HepG2 (cell line): Measurements from ENCODE around the gene HLF. TPM values are rescaled to one million over a fixed set of nuclear protein-coding genes. Genes with fewer than 3 reads are reported as not detected.

Experiments used
- CHD2 ChIP-seq: IDR thresholded peaks from 2 replicates; pipeline ENCODE4 v1.6.1; 2011; ENCODE audit warnings: low read depth, low read length, improper control_type of control experiment
- FOXK2 ChIP-seq: fragments of 450-650 bp; IDR thresholded peaks from 2 replicates; pipeline ENCODE4 v1.6.1; 2016
- GABPA ChIP-seq, 2 experiments: IDR thresholded peaks; 2 replicates each; pipeline ENCODE4 v1.6.1; 2011 to 2016; ENCODE audit warnings: low read depth in 2 of 2, low read length in 1 of 2, missing biosample characterization in 1 of 2, missing genetic modification characterization in 1 of 2
- HOXA3 ChIP-seq: sonication (generic); formaldehyde crosslinking; IDR thresholded peaks from 2 replicates; pipeline ENCODE4 v1.5.0; 2020; ENCODE audit warnings: missing genetic modification reagents
- PHB2 ChIP-seq: fragments of 450-650 bp; IDR thresholded peaks from 2 replicates; pipeline ENCODE4 v1.6.1; 2018; ENCODE audit not compliant: partially characterized antibody
- ZFP36L2 ChIP-seq: sonication (generic); formaldehyde crosslinking; IDR thresholded peaks from 2 replicates; pipeline ENCODE4 v1.4.0; 2020; ENCODE audit warnings: missing genetic modification reagents
- ZNF121 ChIP-seq: sonication (generic); formaldehyde crosslinking; IDR thresholded peaks from 2 replicates; pipeline ENCODE4 v1.5.0; 2020; ENCODE audit warnings: mild to moderate bottlenecking, missing genetic modification reagents
- ZNF225 ChIP-seq: sonication (generic); formaldehyde crosslinking; IDR thresholded peaks from 2 replicates; pipeline ENCODE4 v1.4.0; 2020; ENCODE audit warnings: mild to moderate bottlenecking, missing genetic modification reagents
- ZNF235 ChIP-seq: sonication (generic); formaldehyde crosslinking; IDR thresholded peaks from 2 replicates; pipeline ENCODE4 v1.8.1; 2023; ENCODE audit warnings: mild to moderate bottlenecking, missing genetic modification reagents, borderline replicate concordance
- ZNF260 ChIP-seq: sonication (generic); formaldehyde crosslinking; IDR thresholded peaks from 2 replicates; pipeline ENCODE4 v1.4.0; 2020; ENCODE audit warnings: missing genetic modification reagents, low read depth, mild to moderate bottlenecking, borderline replicate concordance
- ZNF264 ChIP-seq: sonication (generic); formaldehyde crosslinking; IDR thresholded peaks from 2 replicates; pipeline ENCODE4 v1.4.0; 2020; ENCODE audit warnings: missing genetic modification reagents
- ZNF30 ChIP-seq: sonication (generic); formaldehyde crosslinking; IDR thresholded peaks from 2 replicates; pipeline ENCODE4 v1.5.0; 2020; ENCODE audit warnings: mild to moderate bottlenecking, missing genetic modification reagents
- ZNF432 ChIP-seq: sonication (generic); formaldehyde crosslinking; IDR thresholded peaks from 2 replicates; pipeline ENCODE4 v1.5.0; 2020; ENCODE audit warnings: missing genetic modification reagents, mild to moderate bottlenecking, borderline replicate concordance
- ZNF468 ChIP-seq: sonication (generic); formaldehyde crosslinking; IDR thresholded peaks from 2 replicates; pipeline ENCODE4 v1.8.0; 2022; ENCODE audit warnings: mild to moderate bottlenecking, moderate library complexity, missing genetic modification reagents
- ZNF558 ChIP-seq: sonication (generic); formaldehyde crosslinking; IDR thresholded peaks from 2 replicates; pipeline ENCODE4 v1.9.0; 2022; ENCODE audit warnings: mild to moderate bottlenecking, missing genetic modification reagents, borderline replicate concordance
- ZNF629 ChIP-seq: sonication (generic); formaldehyde crosslinking; conservative IDR thresholded peaks from 2 replicates; pipeline ENCODE4 v1.5.0; 2020; ENCODE audit warnings: missing genetic modification reagents
- ZNF646 ChIP-seq: sonication (generic); formaldehyde crosslinking; IDR thresholded peaks from 2 replicates; pipeline ENCODE4 v1.9.0; 2021; ENCODE audit warnings: mild to moderate bottlenecking, missing genetic modification reagents
- ZNF788 ChIP-seq: sonication (generic); formaldehyde crosslinking; IDR thresholded peaks from 2 replicates; pipeline ENCODE4 v1.5.0; 2020; ENCODE audit warnings: mild to moderate bottlenecking, missing genetic modification reagents, borderline replicate concordance
- ZNF816 ChIP-seq: sonication (generic); formaldehyde crosslinking; IDR thresholded peaks from 2 replicates; pipeline ENCODE4 v1.8.0; 2022; ENCODE audit warnings: missing genetic modification reagents, mild to moderate bottlenecking, borderline replicate concordance
- ZXDC ChIP-seq: sonication (generic); formaldehyde crosslinking; IDR thresholded peaks from 2 replicates; pipeline ENCODE4 v1.5.0; 2020; ENCODE audit warnings: mild to moderate bottlenecking, missing genetic modification reagents
- ZZZ3 ChIP-seq: sonication (generic); formaldehyde crosslinking; IDR thresholded peaks from 2 replicates; pipeline ENCODE4 v1.4.0; 2020; ENCODE audit warnings: missing genetic modification reagents, mild to moderate bottlenecking, borderline replicate concordance
- polyA plus RNA-seq, 8 experiments: library from polyadenylated mRNA; depleted of rRNA in 3 of 8; stranded (reverse) in 7 of 8; unstranded in 1 of 8; fragments of >200 nt; fragmentation: Illumina TruSeq in 4 of 8; extraction: Trizol in 4 of 8; gene quantifications; 2 replicates each; pipeline versions ENCODE4 v1.2.1 to v1.2.3, GENCODE V29; 2011 to 2016; ENCODE audit warnings: low read depth in 4 of 8, missing spikeins in 1 of 8, mixed read lengths in 1 of 8; ENCODE audit not compliant: insufficient read depth in 1 of 8
- total RNA-seq, 5 experiments: library from RNA; depleted of rRNA; stranded (reverse); fragments of >200 nt; fragmentation: Illumina TruSeq; extraction: Trizol; gene quantifications; 2 replicates each; pipeline ENCODE4 v1.2.3, GENCODE V29; 2016; ENCODE audit warnings: low read depth in 1 of 5

HLF gene
- total and polyA plus RNA-seq, 2 of the 13 experiments (the other 11 are each of a cell fraction or from before 2014, with no cell fraction given) = 202 to 346 TPM

- no peak for TF ChIP-seq ZNF646
- TF ChIP-seq ZNF816 (CRISPR knock-in tag) = peak; percentile 72; the same call in 1 of the 2 replicates
- peak; percentile 89 for TF ChIP-seq HOXA3 (CRISPR knock-in tag)
- TF ChIP-seq ZNF558 (CRISPR knock-in tag) = peak; percentile 82; the same call in 1 of the 2 replicates
- TF ChIP-seq ZNF260 (CRISPR knock-in tag) = no peak
- TF ChIP-seq GABPA (IDR thresholded peaks at IDR 0.05; ENCODE audit: low read depth, low read length) = no peak
- TF ChIP-seq GABPA (CRISPR knock-in tag; IDR thresholded peaks at IDR 0.05; ENCODE audit: low read depth) = no peak
- no peak for TF ChIP-seq PHB2
- TF ChIP-seq ZNF788 (CRISPR knock-in tag) = no peak; the same call in 1 of the 2 replicates
- no peak for TF ChIP-seq ZNF264 (CRISPR knock-in tag)
- no peak for TF ChIP-seq FOXK2
- TF ChIP-seq ZNF225 (CRISPR knock-in tag) = peak; percentile 96; the same call in 1 of the 2 replicates
- 0 out of 2 replicates have a peak, but pooled peaks have one; percentile 25 for TF ChIP-seq ZNF629 (CRISPR knock-in tag)
- no peak for TF ChIP-seq ZFP36L2 (CRISPR knock-in tag)
- TF ChIP-seq ZNF432 = no peak
- TF ChIP-seq ZZZ3 (CRISPR knock-in tag) = no peak
- TF ChIP-seq ZXDC (CRISPR knock-in tag) = peak; percentile 86; the same call in 1 of the 2 replicates
- no peak for TF ChIP-seq ZNF30 (CRISPR knock-in tag)
- peak; percentile 27; the same call in 1 of the 2 replicates for TF ChIP-seq CHD2
- TF ChIP-seq ZNF468 (CRISPR knock-in tag) = peak; percentile 44; the same call in 1 of the 2 replicates
- peak; percentile 90; the same call in 1 of the 2 replicates for TF ChIP-seq ZNF235 (CRISPR knock-in tag)
- peak; percentile 39 for TF ChIP-seq ZNF121 (CRISPR knock-in tag)
Measured at GRCh38 chr17:55238179-55238930, 26.4 kb upstream of the HLF start (continued).
